ENCODE results near the gene NDUFC2.

GRCh38 chr11:78067704-78068103, 12.0 kb downstream of the NDUFC2 start:
- no peak for TF ChIP-seq EP300 (conservative IDR thresholded peaks at IDR 0.05; ENCODE audit: poor library complexity, severe bottlenecking)
- TF ChIP-seq POLR2AphosphoS5 (IDR thresholded peaks at IDR 0.05) = no peak
- TF ChIP-seq CTCF (IDR thresholded peaks at IDR 0.05; ENCODE audit: poor library complexity, severe bottlenecking) = no peak
- TF ChIP-seq TAF1 (IDR thresholded peaks at IDR 0.05; ENCODE audit: low read depth) = no peak
- TF ChIP-seq RAD21 (conservative IDR thresholded peaks at IDR 0.05) = no peak
